ENCODE measurements around the gene RALGPS1.

RALGPS1 gene

DNA sequence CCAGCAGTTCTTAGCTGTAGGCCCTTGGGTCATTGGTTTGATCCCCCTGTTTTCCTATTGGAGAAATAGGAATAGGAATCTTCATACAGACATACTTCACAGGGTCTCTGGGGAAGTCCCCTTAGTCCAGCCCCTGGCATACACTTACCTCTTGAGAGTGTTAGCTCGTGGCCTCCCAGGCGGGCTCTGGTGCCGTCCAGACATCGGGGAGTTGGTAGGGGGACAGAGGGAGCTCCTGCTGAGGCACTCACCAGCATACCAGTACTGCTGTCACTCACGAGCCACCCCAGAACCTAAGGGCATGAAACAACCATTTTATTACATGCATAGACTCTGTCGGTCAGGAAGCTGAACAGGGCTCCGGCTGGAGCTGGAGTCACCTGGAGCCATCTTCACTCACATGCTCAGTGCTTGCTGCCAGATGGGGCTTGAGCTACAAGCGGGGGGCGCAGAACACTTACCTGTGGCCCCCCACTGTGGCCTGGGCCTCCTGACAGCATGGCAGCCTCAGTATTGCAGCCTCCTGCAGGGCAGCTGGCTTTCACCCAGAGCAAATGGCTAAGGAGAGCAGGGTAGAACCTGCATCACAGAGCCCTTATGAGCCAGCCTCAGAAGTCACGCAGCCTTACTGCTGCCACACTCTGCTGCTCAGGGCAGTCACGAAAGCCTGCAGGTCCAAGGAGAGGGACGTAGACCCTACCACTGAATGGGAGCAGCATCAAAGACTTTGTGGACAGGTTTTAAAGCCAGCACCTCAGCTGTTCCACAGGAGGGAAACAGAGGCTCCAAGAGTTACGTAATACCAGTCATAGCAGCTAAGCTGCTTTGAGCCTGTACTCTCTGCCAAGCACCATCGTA lies 266.1 kb downstream of the RALGPS1 start:
- DNase-seq = no peak

DNA sequence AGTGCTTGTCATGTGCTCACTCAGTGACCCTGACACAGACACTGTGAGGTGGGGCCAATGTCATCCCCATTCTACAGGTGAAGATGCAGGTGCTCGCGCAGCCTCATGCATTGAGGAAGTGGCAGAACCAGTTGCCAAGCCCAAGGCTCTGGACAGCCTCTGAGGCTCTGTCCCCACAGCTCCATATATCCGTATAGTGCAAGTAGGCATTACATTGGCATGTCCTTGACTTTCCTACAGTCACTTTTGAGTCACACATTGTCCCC lies 266.7 kb downstream of the RALGPS1 start:
- DNase-seq = no peak

DNA sequence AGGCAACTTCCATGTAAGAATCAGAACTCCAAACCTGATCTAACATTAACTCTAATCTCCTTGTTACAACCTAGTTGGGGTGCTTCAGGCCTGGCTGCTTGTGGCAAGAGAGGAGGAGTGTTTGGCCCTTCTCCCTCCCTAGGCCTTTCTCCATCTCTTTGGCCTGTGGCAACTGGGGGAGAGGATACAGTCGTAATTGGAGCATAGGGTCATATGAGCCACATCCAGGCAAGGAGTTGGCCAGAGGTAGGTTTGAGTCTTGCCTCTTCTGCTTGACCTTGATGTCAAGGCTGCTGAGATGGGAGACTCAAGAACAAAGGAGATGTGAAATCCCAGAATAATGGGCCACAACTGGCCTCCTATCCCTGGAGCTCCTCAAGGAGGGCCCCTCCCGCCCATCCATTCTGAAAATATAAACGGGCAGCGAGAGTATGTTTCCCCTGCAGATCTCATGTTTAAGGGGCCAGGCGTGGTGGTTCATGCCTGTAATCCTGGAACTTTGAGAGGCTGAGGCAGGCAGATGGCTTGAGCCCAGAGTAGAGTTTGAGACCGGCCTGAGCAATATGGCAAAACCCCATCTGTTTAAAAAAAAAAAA lies 267.1 kb downstream of the RALGPS1 start:
- DNase-seq = no peak

GRCh38 chr9:127182901-127183746 lies 268.5 kb downstream of the RALGPS1 start:
- DNase-seq = no peak

GRCh38 chr9:127183814-127184582 lies 269.4 kb downstream of the RALGPS1 start:
- DNase-seq = no peak

- DNase-seq = no peak
Measured at GRCh38 chr9:127184641-127185040, 270.1 kb downstream of the RALGPS1 start.

GRCh38 chr9:127185181-127185580 lies 270.6 kb downstream of the RALGPS1 start:
- no peak for DNase-seq

GRCh38 chr9:127185931-127186781 lies 271.6 kb downstream of the RALGPS1 start:
- no peak for DNase-seq

GRCh38 chr9:127186806-127187205 lies 272.2 kb downstream of the RALGPS1 start:
- no peak for DNase-seq

DNA sequence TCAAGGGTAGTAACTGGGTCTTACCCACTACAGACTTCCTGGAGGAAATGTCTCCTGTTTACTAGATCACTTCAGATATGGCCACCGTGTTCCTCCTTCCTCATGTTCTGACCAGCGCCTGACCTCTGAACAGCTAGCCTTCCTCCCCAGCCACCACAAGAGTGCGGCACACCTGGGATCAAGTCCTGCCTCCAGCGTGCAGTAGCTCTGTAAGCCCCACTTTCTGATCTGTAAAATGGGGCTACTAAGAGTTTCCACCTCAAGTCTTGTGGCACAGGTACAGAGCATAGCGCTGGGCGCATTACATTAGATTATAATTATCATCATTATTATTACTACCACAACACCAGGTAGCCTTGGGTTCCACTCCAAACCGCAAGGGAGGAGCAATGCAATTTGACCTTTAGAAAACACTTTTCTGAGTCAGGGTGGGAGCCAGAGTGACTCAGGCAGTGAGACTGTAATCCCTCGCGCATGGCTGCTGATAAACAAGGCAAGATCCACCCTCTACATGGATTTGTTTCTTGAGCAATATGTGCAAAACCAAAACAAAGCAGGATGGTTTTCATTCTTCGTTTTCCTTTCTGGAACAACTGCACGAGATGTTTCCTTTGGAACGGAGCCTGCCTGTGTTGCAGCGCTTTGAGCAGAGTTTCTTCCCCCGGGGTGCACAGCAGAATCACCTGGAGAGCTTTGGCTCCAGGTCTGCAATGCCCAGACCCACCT lies 272.8 kb downstream of the RALGPS1 start:
- DNase-seq = no peak

- no peak for DNase-seq
Measured at GRCh38 chr9:127188396-127188795, 273.8 kb downstream of the RALGPS1 start.

- no peak for DNase-seq
Measured at GRCh38 chr9:127189628-127190027, 275.0 kb downstream of the RALGPS1 start.

- DNase-seq = no peak
Measured at GRCh38 chr9:127192744-127193143, 278.2 kb downstream of the RALGPS1 start.

DNA sequence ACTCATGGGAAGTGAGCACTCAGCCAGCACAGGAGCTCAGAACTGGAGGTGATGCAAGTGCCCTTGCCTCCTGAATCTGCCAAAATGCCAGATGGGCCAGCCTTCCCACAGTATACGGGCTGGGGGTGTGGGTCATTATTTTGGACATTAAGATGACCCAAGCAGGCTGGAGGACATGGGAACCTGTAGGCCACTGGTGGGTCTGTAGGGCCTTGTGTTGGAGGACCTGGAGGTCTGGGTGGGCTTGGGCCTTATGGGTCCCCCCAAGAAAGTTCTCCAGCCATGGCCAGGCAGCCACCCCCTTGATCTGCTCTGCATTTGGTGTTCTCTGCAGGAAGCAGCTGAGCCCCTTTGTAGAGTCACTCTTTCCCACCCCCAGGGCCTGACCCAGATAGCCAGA lies 278.9 kb downstream of the RALGPS1 start:
- DNase-seq = no peak

DNA sequence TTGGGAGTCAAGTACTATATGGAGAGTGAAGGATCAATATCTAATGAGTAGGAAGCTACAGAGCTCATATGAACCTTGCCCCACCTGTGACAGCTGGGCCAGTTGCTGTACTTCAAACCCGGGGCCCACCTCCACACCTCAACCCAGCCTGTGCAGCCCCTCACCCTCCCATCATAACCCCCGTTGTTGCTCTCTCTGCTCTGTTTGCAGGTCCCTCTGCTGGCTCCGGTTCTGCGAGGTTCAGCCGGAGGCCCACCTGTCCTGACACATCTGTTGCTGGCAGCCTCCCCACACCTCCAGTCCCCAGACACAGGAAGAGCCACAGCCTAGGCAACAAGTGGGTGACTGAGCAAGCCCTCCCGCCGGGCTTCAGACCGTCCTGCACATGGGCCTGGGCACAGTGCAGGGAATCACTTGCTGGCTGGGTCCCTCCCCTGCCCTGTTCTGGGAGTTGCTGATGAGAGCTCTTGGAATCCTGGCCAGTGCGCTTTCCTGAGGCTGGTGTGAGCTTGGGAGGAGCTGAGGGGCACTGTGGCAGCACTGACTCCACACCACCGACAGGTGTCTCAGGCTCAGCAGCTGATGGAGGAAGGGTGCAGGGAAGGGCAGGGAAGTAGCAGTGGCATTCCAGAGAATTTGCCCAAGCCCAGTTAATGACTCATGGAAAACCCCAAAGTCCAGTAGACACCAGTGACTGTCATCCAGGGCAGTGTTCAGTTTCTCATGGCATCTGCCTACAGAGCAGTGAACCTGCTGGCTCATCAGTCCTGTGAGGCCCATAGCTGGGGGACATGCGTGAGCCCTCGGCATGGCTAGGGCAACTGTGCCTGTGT lies 280.5 kb downstream of the RALGPS1 start:
- DNase-seq = no peak

- no peak for DNase-seq
Measured at GRCh38 chr9:127195976-127196825, 281.6 kb downstream of the RALGPS1 start.

- DNase-seq = no peak
Measured at GRCh38 chr9:127196826-127197145, 282.2 kb downstream of the RALGPS1 start.

DNA sequence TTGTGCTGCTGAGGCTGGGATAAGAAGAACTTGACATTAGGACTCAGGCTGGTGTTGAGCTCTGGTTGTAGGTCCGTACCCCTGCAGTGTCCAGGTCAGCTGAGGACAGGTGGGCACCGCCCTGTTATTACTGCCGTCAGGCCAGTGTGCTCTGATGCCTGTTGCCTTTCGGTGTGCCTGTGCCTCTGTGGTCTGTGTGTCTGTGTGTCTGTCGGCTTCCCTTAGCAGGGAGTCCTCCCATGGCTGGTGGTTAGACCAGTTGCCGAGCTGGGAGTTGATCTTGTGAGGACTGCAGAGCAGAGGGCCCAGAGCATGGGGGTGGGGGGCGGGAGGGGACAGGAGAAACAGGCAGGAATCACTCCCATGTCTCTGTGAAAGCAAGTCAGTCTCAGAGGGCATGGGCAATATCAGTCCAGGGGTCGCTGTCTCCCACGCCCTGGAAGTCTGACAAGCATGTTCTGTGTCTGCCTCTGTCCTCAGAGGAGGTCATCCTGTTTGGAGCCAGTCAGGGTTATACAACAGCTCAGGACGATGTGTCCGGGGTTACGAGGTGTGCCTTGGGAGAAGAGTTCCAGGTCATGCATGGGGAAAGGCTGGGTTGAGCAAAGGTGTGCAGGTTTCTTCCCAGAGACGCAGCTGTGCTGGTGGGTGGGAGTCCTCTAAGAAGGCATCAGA lies 282.7 kb downstream of the RALGPS1 start:
- DNase-seq = no peak

- no peak for DNase-seq
Measured at GRCh38 chr9:127197861-127198430, 283.4 kb downstream of the RALGPS1 start.

Measured in activated T-cell treated with anti-CD3 and anti-CD28 coated beads for 4 hours (primary cell).